CD4-positive, alpha-beta T cell treated with Interleukin-6 at 100 ng/mL for 8 hours (primary cell): ENCODE results near the gene NPPA.
A peak's percentile ranks its signal among the peaks of the same experiment; 100 is the strongest.
"Not testable (repeated sequence)": the region's sequence is repeated elsewhere in the genome, so short reads cannot be mapped to it uniquely, and the experiment has no call there.

Source experiments
- DNase-seq: peaks from one replicate; pipeline ENCODE4 v3.0.0-alpha.2; 2020; ENCODE audit warnings: mixed read lengths, low spot score

Gene NPPA

GRCh38 chr1:11807133-11807532 lies 40.5 kb downstream of the NPPA start:
- DNase-seq = no peak

DNA sequence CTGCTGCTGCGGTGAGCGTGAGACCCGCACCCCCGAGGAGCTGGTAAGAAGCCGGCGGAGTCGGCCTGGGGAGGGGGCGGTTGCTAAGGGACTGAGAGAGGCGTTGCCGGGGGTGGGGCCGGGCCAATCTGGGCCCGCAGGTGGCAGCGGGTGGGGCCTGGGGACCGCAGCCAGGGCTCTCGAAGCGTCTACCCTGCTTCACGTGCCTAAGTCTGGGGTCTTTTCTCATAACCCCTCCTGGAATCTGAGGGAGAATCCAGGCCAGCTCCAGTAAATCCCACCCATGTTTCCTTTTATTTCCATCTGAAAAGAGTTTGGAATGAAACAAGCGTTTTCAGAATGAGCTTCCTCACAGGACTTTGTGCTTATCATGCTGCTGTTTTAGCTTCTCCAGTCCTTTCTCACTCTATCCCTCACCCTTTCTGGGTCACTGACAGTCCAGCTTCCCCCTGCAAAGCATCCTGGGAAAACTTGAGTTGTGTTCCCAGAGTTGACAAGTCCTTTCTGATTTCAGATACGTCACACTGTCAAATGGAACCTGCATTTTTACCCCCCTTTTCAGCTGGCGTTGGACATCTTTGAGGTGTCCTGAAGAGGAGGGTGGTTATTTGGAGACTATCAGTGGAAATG lies 41.2 kb downstream of the NPPA start:
- no peak for DNase-seq

GRCh38 chr1:11805422-11806306 lies 41.9 kb downstream of the NPPA start, which contains the start of the genes CLCN6 and MTHFR:
CLCN6 (plus strand) TSS chr1:11806191; CDS start chr1:11806263, 72 bp downstream.
MTHFR (minus strand) TSS chr1:11805964; CDS start chr1:11803116, 2,848 bp downstream.
- DNase-seq = peak; percentile 98

DNA sequence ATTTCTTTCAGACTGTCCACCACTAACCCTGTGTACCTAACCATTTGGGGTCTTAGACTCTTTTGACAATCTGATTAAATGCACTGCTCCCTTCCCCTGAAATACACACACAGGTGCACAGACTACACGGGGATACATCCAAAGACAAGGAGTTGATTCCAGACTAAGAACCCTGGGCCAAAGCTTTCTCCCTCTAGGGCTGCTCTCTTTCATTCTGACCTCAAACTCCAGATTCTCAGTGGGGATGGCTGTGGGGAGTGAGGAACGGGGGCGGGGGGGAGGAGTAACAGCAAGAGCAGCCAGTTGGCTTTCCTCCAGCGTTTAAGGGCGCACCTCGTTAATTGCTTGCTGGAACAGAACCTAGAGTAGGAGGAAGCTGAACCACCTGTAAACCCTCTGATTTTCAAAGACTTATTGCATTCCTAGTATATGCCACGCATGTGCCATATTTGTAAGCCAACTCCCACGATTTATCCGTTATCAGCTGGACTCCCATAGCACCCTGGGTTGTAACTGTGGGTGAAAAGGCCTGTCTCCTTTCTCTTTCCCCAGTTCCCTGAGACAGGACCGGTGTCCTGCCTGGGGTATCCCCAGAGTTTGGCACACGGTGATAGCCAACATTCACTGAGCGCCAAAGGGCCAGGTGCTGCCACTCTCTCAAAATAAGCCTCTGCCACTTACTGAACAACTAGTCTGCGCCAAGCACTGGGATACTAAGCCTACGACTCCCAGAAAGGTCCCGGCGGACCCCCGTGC lies 42.7 kb downstream of the NPPA start:
- DNase-seq = peak; percentile 25

DNA sequence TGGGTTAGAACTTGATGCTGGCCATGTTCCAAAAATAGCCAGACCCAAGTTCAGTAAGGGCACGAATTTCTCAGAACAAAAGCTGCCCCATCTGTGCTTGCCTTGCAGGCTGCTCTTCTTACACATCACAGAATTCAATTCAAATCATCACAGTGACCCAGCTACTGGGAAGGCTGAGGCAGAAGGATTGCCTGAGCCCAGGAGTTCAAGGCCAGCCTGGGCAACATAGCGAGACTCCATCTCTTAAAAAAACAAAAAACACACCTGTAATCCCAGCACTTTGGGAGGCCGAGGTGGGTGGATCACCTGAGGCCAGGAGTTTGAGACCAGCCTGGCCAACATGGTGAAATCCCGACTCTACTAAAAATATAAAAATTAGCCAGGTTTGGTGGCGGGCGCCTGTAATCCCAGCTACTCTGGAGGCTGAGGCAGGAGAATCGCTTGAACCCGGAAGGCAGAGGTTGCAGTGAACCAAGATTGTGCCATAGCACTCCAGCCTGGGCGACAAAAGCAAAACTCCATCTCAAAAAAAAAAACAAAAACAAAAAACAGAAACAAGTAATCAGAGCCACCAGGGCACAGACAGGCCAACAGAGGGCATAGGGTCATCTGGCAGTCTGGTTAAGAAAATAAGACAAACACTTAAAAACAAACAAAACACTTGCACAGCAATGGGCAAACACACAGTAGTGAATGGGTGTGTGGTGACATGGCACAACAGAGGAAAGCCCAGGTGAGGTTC lies 43.5 kb downstream of the NPPA start:
- DNase-seq = not testable (repeated sequence)

DNA sequence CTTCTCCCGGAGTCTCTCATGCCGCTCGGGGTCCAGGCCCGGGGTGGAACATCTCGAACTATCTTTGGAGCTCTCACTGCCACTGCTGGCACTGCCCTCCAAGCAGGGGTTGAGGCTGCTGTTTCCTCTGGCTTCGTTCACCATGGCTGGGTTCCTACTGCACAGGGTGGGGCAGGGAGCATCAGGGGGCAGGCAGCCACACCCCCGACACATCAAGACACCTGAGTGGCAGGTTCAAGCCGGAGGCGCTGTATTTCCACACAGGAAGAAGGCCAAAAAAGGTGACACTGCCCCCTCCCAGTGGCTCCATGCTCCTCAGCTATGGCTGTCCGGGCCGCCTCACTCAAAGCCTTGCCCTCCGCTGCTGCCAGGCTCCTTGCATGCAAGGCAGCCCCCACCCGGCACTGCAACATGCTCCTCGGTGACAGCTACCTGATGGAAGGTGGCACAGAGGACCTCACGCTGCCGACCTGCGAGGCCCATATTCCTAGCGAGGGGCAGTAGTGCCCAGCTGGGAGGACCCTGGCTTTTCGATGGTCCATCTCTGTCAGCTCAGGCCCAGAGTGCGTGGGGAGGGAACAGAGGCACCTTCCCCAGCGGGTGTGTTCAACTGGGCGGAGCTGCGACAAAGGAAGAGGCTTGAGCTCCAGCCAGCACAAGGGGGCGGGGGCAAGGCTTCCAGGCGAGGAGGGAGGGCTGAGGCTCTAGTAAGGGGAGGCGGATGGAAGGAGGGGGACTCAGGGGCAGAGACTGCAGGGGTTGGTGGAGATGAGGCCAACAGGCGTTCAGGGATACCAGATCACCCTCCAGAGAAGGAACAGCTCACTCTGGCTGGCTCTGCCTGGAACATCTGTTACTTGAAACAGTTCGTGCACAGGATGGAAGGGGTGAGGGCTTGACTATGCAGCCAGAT lies 44.4 kb downstream of the NPPA start:
- peak; percentile 77 for DNase-seq

GRCh38 chr1:11802616-11802972 lies 45.0 kb downstream of the NPPA start:
- no peak for DNase-seq

- no peak for DNase-seq
These were observed 46.7 kb downstream of the NPPA start for GRCh38 chr1:11800756-11801433.

DNA sequence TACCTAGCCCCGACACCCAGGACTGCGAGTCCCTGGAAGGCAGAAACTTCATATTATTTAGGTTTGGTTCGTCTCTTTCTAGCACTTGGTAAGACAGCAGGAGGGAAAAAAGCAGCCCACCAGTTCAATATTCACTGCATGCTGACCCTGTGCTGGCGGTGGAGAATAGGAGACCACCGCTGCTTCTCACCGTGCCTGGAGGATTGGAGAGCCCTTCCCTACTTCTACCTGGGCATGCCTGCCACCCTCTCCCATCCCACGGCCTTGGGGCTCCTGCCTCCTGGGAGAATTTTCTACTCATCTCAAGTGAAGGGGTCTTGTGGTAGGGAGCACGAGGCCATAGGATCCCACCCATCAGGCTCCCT lies 47.2 kb downstream of the NPPA start:
- DNase-seq = no peak

DNA sequence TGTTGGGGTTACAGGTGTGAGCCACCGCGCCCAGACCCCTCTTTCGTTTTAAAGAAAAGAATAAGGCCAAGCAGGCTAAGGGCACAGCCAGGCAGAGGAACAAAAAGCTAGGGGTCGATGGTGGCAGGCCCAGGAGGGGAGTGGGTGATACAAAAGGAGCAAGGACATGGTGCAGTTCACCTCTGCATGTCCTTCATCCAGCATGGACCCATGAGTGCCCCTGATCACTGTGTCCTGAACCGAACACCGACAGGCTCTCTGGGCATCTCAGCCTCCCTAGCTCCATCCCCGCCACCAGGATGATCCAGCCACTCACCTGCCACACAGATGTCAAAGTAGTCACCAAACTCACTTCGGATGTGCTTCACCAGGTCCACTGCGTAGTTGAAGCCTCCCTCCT lies 47.7 kb downstream of the NPPA start:
- DNase-seq = no peak

DNA sequence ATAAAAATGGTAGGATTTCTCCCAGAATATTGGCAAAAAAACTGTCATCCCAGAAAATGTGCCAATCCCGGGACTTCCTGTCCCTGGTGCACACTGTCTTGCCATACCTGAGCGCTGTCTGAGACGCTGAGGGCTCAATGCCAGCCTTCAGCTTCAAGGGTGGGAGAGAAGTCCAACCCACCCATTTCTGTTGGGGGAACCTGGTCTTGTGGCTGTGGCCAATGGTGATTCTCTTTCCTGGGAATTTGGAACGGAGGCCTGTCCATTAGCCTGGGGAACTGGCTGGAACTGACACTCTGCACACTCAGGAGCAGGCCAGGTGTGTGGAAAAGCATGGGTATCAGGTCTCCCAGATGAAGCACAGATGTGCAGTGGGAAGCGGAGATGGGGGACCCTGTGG lies 48.5 kb downstream of the NPPA start:
- no peak for DNase-seq

DNA sequence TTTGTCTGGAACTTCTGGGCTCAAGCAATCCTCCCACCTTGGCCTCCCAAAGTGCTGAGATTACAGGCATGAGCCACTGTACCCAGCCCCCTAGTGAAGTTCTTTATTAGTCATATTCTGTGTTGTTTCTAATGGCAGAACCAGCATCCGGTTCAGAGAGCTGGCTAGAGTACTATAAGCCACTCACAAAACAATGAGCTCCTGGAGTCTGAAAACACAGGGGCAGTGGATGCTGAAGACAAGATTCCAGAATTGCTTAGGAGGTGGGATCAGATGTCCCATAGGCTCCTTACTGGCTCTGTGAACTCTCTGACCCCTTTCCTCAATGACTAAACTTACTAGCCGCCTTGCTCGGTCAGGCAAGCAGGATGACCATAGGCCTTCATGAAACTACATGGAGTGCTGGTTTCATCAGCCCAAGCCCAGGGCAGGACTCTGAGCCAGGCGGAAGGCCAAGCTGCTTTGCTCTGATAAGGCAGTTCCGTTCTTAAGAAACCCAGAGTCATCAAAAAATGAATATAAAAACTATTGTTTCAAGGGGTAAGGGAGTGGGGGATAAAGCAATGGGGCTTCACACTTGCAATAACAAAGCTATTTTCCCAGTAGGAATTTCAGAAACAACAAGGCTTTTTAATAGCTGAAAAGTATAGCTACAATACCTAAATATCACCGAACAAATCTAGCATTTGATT lies 49.9 kb downstream of the NPPA start:
- no peak for DNase-seq

DNA sequence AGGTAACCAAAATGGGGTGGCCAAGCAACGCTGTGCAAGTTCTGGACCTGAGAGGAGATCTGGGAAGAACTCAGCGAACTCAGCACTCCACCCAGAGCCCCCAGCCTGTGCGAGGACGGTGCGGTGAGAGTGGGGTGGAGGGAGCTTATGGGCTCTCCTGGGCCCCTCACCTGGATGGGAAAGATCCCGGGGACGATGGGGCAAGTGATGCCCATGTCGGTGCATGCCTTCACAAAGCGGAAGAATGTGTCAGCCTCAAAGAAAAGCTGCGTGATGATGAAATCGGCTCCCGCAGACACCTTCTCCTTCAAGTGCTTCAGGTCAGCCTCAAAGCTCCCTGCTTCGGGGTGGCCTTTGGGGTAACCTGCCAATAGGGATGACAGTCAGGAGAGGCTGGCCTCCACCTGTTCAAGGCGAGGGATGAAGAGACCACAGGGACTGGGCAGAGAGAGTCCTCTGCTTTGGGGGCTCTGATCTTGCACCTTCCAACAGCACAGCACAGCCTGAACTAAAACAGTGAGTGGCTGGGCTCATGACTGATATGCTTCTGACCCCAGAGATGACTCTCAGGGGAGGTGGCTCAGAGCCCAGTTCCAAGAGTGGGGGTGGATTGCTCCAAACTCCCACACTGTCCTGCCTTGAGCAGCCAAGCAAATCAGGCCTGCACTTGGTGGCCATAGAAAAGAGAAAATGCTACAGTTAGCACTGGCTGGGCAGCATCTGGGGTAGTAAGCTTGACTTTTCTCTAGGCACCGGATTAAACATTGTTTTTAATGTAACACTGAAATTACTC lies 51.4 kb downstream of the NPPA start:
- DNase-seq = no peak
